NCI-H2196 treated with DMSO at 0.1 percent for 48 hours (cell line): ENCODE data around the gene HS2ST1.
"Not testable (repeated sequence)": the region's sequence is repeated elsewhere in the genome, so short reads cannot be mapped to it uniquely, and the experiment has no call there.

Source experiments
- DNase-seq: peaks from one replicate; lab custom pipeline; 2025; ENCODE audit not compliant: unreplicated experiment; lab: John Stamatoyannopoulos, UW

Gene HS2ST1

GRCh38 chr1:86914601-86914997 lies at the start of gene HS2ST1:
HS2ST1 (plus strand) TSS chr1:86914635.
- no peak for DNase-seq

- DNase-seq, result no peak
Observed at GRCh38 chr1:86865973-86866637, 48.3 kb upstream of the HS2ST1 start.

GRCh38 chr1:86866665-86867064 lies 47.8 kb upstream of the HS2ST1 start:
- DNase-seq, result no peak

GRCh38 chr1:86867278-86867677 lies 47.2 kb upstream of the HS2ST1 start:
- not testable (repeated sequence) for DNase-seq

- DNase-seq, result no peak
Observed at GRCh38 chr1:86868477-86868876, 46.0 kb upstream of the HS2ST1 start.

GRCh38 chr1:86871001-86871400 lies 43.4 kb upstream of the HS2ST1 start:
- DNase-seq, result no peak

GRCh38 chr1:86872086-86872485 lies 42.3 kb upstream of the HS2ST1 start:
- no peak for DNase-seq

- DNase-seq, result no peak
Observed at GRCh38 chr1:86875722-86876121, 38.7 kb upstream of the HS2ST1 start.

GRCh38 chr1:86887479-86888162 lies 26.8 kb upstream of the HS2ST1 start:
- no peak for DNase-seq

- no peak for DNase-seq
Observed at GRCh38 chr1:86888327-86888726, 26.1 kb upstream of the HS2ST1 start.

- not testable (repeated sequence) for DNase-seq
Observed at GRCh38 chr1:86899401-86899800, 15.0 kb upstream of the HS2ST1 start.

GRCh38 chr1:86905875-86906274 lies 8.6 kb upstream of the HS2ST1 start:
- DNase-seq, result no peak

GRCh38 chr1:86906419-86906818 lies 8.0 kb upstream of the HS2ST1 start:
- no peak for DNase-seq

- no peak for DNase-seq
Observed at GRCh38 chr1:86912281-86912900, 2.0 kb upstream of the HS2ST1 start.

- DNase-seq, result no peak
Observed at GRCh38 chr1:86913399-86913895, 988 bp upstream of the HS2ST1 start.

GRCh38 chr1:86913896-86914600 lies 387 bp upstream of the HS2ST1 start, which contains the start of gene SELENOF:
SELENOF (minus strand) TSS chr1:86914126; CDS start chr1:86914111, 15 bp downstream.
- DNase-seq, result peak; percentile 99

GRCh38 chr1:86914998-86915736 lies 732 bp downstream of the HS2ST1 start:
- DNase-seq, result peak; percentile 47

- no peak for DNase-seq
Observed at GRCh38 chr1:86915737-86916235, 1.4 kb downstream of the HS2ST1 start.

- DNase-seq, result no peak
Observed at GRCh38 chr1:86916752-86917151, 2.3 kb downstream of the HS2ST1 start.

GRCh38 chr1:86922445-86922844 lies 8.0 kb downstream of the HS2ST1 start:
- no peak for DNase-seq
